NCI-H524 treated with DMSO at 0.1 percent for 48 hours (cell line): ENCODE results near the gene NAA15.
"Not testable (repeated sequence)": the region's sequence is repeated elsewhere in the genome, so short reads cannot be mapped to it uniquely, and the experiment has no call there.

ENCODE experiments used
- DNase-seq: peaks from one replicate; lab custom pipeline; 2025; lab: John Stamatoyannopoulos, UW

The NAA15 gene

GRCh38 chr4:139301113-139301820 lies at the start of gene NAA15:
Gene NAA15, plus strand, starts transcription at chr4:139301505. Its CDS starts 273 bp downstream, at chr4:139301778.
- DNase-seq: peak; percentile 81

GRCh38 chr4:139253046-139253445 lies 48.3 kb upstream of the NAA15 start:
- no peak for DNase-seq

GRCh38 chr4:139253713-139254112 lies 47.6 kb upstream of the NAA15 start:
- no peak for DNase-seq

GRCh38 chr4:139255581-139255980 lies 45.7 kb upstream of the NAA15 start:
- not testable (repeated sequence) for DNase-seq

GRCh38 chr4:139256349-139256748 lies 45.0 kb upstream of the NAA15 start:
- DNase-seq: no peak

- no peak for DNase-seq
Observed at GRCh38 chr4:139265654-139266053, 35.7 kb upstream of the NAA15 start.

GRCh38 chr4:139266208-139266582 lies 35.1 kb upstream of the NAA15 start:
- DNase-seq: no peak

- DNase-seq: no peak
Observed at GRCh38 chr4:139266583-139267257, 34.6 kb upstream of the NAA15 start.

- DNase-seq: no peak
Observed at GRCh38 chr4:139267301-139267700, 34.0 kb upstream of the NAA15 start.

- DNase-seq: no peak
Observed at GRCh38 chr4:139273835-139274234, 27.5 kb upstream of the NAA15 start.

- no peak for DNase-seq
Observed at GRCh38 chr4:139274790-139275189, 26.5 kb upstream of the NAA15 start.

GRCh38 chr4:139275281-139275735 lies 26.0 kb upstream of the NAA15 start:
- no peak for DNase-seq

- DNase-seq: no peak
Observed at GRCh38 chr4:139278485-139278884, 22.8 kb upstream of the NAA15 start.

GRCh38 chr4:139278912-139279759 lies 22.2 kb upstream of the NAA15 start:
- no peak for DNase-seq

GRCh38 chr4:139279760-139280620 lies 21.3 kb upstream of the NAA15 start, which contains the start of gene MGARP:
Gene MGARP, minus strand, starts transcription at chr4:139280225. Its CDS starts 67 bp downstream, at chr4:139280158.
- peak; percentile 15 for DNase-seq

- no peak for DNase-seq
Observed at GRCh38 chr4:139282065-139282720, 19.1 kb upstream of the NAA15 start.

GRCh38 chr4:139282721-139283075 lies 18.6 kb upstream of the NAA15 start:
- no peak for DNase-seq

GRCh38 chr4:139286186-139286698 lies 15.1 kb upstream of the NAA15 start:
- DNase-seq: no peak

GRCh38 chr4:139295206-139295941 lies 5.9 kb upstream of the NAA15 start:
- DNase-seq: peak; percentile 32

- DNase-seq: no peak
Observed at GRCh38 chr4:139295942-139296299, 5.4 kb upstream of the NAA15 start.
